ENCODE results near the gene LZIC. TPM values are rescaled to one million over a fixed set of nuclear protein-coding genes. Genes with fewer than 3 reads are reported as not detected.
A peak's percentile ranks its signal among the peaks of the same experiment; 100 is the strongest.

LZIC gene
- total RNA-seq, 1 experiment from 2014 or later = 37.9 TPM

DNA sequence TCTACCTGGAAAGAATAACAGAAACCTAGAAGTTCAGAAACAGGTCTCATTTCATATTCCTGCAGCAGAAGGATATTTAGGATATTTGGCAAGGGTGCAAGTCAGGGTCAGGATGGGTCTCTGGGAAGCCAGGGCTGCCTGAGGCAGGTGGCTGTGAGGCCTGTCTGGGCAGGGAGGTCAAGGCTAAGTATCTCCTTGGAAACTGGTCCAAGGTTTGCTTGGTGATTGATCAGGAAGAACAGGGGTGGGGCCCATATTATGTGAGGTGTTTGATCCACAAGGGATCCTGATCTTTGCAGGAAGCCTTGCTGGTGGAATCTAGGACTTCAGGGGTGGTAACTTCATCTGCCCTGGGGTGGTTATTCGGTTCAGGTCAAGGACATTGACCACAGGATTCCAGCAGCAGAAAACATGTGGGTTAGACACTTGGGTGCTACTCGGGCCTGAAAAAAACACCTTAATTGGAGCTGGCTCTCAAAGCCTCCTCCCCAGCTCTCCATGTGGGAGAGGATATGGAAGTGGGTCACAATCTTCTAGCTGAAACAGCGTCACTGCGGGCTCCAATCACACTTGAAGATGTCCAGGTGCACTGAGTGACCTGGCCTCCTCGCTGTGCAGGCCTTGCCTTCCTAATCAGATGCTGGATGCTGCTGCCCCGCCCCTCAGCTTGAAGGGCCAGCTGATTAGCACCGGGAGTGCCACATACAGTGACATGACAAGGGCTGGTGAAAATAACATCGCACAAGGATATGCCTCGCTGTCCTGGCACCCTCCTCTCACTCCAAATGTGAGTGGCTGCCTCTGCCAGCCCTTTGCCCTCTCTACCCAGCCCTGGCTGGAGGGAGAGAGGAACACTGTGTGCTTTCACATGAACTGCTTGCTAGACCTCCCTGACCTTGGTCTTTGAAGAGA is 41.8 kb downstream of the LZIC start:
- H3K27ac ChIP-seq (ENCODE audit: low read length) = peak overlapping the region; percentile 71
- no peaks in the 10 kb centered on the region for H3K36me3 ChIP-seq (ENCODE audit: control insufficient read depth, insufficient read depth, low read length)
- peaks cover 32% of the 10 kb centered on the region for H3K4me1 ChIP-seq (ENCODE audit: control insufficient read depth, insufficient read depth, low read length)
- DNase-seq (ENCODE audit: low read depth, low spot score) (no peak), ATAC-seq (peak; percentile 10; the same call in 1 of the 2 replicates)
- POLR2A ChIA-PET = interaction anchor here (0.5 kb wide), 1 partner anchor 236 kb away, joined by 3 read pairs; no protein-coding TSS in a partner anchor
- no peaks in the 10 kb centered on the region for H3K27me3 ChIP-seq (ENCODE audit: control insufficient read depth, insufficient read depth, low read length)
- H3K4me3 ChIP-seq (ENCODE audit: low read depth in 2 of 2, low read length in 2 of 2) = no peak overlapping the region
- H3K9me3 ChIP-seq (ENCODE audit: control insufficient read depth, insufficient read depth, low read depth, low read length) = no peaks in the 10 kb centered on the region
- intact Hi-C loops (cut with micrococcal nuclease; ENCODE audit: unreplicated experiment) (no loop called here), in situ Hi-C loops (cut with HindIII; ENCODE audit: low pct_unique_long_range_greater_than_20kb, low sequenced_read_pairs) (no loop called here)
- CTCF ChIA-PET = no interaction called here
- BruUV-seq (replicated peaks) = no TSS peak
- TF ChIP-seq POLR2AphosphoS5 (IDR thresholded peaks at IDR 0.05; ENCODE audit: low read depth, low read length) (no peak), REST (IDR thresholded peaks at IDR 0.05; ENCODE audit: insufficient read depth in 1 of 2, low read depth in 2 of 2, low read length in 1 of 2) (no peak), TCF7L2 (IDR thresholded peaks at IDR 0.05; ENCODE audit: low read depth, low read length) (no peak), SIN3A (IDR thresholded peaks at IDR 0.05; ENCODE audit: borderline replicate concordance, insufficient read depth, low read depth, low read length) (no peak)
- TF ChIP-seq, protein P1, sequence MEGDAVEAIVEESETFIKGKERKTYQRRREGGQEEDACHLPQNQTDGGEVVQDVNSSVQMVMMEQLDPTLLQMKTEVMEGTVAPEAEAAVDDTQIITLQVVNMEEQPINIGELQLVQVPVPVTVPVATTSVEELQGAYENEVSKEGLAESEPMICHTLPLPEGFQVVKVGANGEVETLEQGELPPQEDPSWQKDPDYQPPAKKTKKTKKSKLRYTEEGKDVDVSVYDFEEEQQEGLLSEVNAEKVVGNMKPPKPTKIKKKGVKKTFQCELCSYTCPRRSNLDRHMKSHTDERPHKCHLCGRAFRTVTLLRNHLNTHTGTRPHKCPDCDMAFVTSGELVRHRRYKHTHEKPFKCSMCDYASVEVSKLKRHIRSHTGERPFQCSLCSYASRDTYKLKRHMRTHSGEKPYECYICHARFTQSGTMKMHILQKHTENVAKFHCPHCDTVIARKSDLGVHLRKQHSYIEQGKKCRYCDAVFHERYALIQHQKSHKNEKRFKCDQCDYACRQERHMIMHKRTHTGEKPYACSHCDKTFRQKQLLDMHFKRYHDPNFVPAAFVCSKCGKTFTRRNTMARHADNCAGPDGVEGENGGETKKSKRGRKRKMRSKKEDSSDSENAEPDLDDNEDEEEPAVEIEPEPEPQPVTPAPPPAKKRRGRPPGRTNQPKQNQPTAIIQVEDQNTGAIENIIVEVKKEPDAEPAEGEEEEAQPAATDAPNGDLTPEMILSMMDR (IDR thresholded peaks at IDR 0.05) = no peak

- BruUV-seq (replicated peaks) = no TSS peak
- CTCF ChIA-PET = no interaction called here
- in situ Hi-C loops (cut with HindIII; ENCODE audit: low pct_unique_long_range_greater_than_20kb, low sequenced_read_pairs) (no loop called here), intact Hi-C loops (cut with micrococcal nuclease; ENCODE audit: unreplicated experiment) (no loop called here)
- TF ChIP-seq REST (IDR thresholded peaks at IDR 0.05; ENCODE audit: insufficient read depth in 1 of 2, low read depth in 2 of 2, low read length in 1 of 2) = no peak
- TF ChIP-seq SIN3A (IDR thresholded peaks at IDR 0.05; ENCODE audit: borderline replicate concordance, insufficient read depth, low read depth, low read length) = no peak
- no peak for TF ChIP-seq POLR2AphosphoS5 (IDR thresholded peaks at IDR 0.05; ENCODE audit: low read depth, low read length)
- TF ChIP-seq TCF7L2 (IDR thresholded peaks at IDR 0.05; ENCODE audit: low read depth, low read length) = no peak
- TF ChIP-seq, protein P1 (IDR thresholded peaks at IDR 0.05) = no peak
- no peaks in the 10 kb centered on the region for H3K36me3 ChIP-seq (ENCODE audit: control insufficient read depth, insufficient read depth, low read length)
- no peaks in the 10 kb centered on the region for H3K27me3 ChIP-seq (ENCODE audit: control insufficient read depth, insufficient read depth, low read length)
- POLR2A ChIA-PET = no interaction called here
- peaks cover 32% of the 10 kb centered on the region for H3K4me1 ChIP-seq (ENCODE audit: control insufficient read depth, insufficient read depth, low read length)
- H3K4me3 ChIP-seq (ENCODE audit: low read depth in 2 of 2, low read length in 2 of 2) = peak overlapping the region in 1 of 2 experiments; percentile 33; a peak in 2 of 4 replicates
- ATAC-seq (peak; percentile 84), DNase-seq (ENCODE audit: low read depth, low spot score) (no peak)
- H3K9me3 ChIP-seq (ENCODE audit: control insufficient read depth, insufficient read depth, low read depth, low read length) = no peaks in the 10 kb centered on the region
- peak overlapping the region; percentile 71 for H3K27ac ChIP-seq (ENCODE audit: low read length)
Measured at GRCh38 chr1:9900142-9901043, 42.8 kb downstream of the LZIC start.

Data from Panc1 (cell line).